Breast epithelium (tissue), 3 donors: Measurements from ENCODE around the gene NFKBIB.

Experiments used
- CTCF ChIP-seq, 3 donors: fragments of 450-650 bp; IDR thresholded peaks; one replicate each; pipeline ENCODE4 v1.5.1; 2016 to 2017; ENCODE audit warnings: antibody characterized with exemption in 3 of 3, mild to moderate bottlenecking in 3 of 3, moderate library complexity in 3 of 3
- POLR2A ChIP-seq: fragments of 450-650 bp; IDR thresholded peaks from one replicate; pipeline ENCODE4 v1.6.1; 2016; ENCODE audit warnings: antibody characterized with exemption, mild to moderate bottlenecking, moderate library complexity
- POLR2AphosphoS5 ChIP-seq, 3 donors: sonication (generic); formaldehyde crosslinking; IDR thresholded peaks; one replicate each; pipeline ENCODE4 v1.6.1; 2017; ENCODE audit warnings: antibody characterized with exemption in 3 of 3

GRCh38 chr19:38917921-38918491 is 18.2 kb downstream of the NFKBIB start:
- TF ChIP-seq CTCF (IDR thresholded peaks at IDR 0.05) (no peak), POLR2AphosphoS5 (IDR thresholded peaks at IDR 0.05) (no peak), POLR2A (no peak)
